CD14-positive monocyte (primary cell): ENCODE results near the gene C1orf105. TPM values are rescaled to one million over a fixed set of nuclear protein-coding genes. Genes with fewer than 3 reads are reported as not detected.

Experiments used
- DNase-seq, 3 donors: peaks; one replicate each; pipeline ENCODE4 v3.0.0-alpha.2; 2011 to 2022
- H2AFZ ChIP-seq: 2 replicates; pipeline ENCODE4 v1.6.0; 2012; ENCODE audit warnings: mild to moderate bottlenecking, low read depth, low read length, inconsistent platforms; ENCODE audit not compliant: insufficient read depth, poor library complexity, severe bottlenecking
- H3K27ac ChIP-seq, 2 donors: 1 replicate in 1 of 2; 2 replicates in 1 of 2; pipeline ENCODE4 v1.5.1; 2012 to 2013; ENCODE audit warnings: low read length in 2 of 2, control low read depth in 1 of 2, inconsistent platforms in 1 of 2, low read depth in 1 of 2, mild to moderate bottlenecking in 1 of 2
- H3K27me3 ChIP-seq, 2 donors: one replicate each; pipeline versions ENCODE4 v1.6.0 to v1.6.1; 2011 to 2013; ENCODE audit warnings: low read length in 2 of 2; ENCODE audit not compliant: control insufficient read depth in 2 of 2, insufficient read depth in 2 of 2
- H3K36me3 ChIP-seq, 2 donors: replicated peaks in 1 of 2; 1 replicate in 1 of 2; 2 replicates in 1 of 2; pipeline versions ENCODE4 v1.5.1 to v1.6.1; 2012 to 2013; ENCODE audit warnings: low read length in 2 of 2, control low read depth in 1 of 2, inconsistent platforms in 1 of 2, mild to moderate bottlenecking in 1 of 2; ENCODE audit not compliant: insufficient read depth in 2 of 2, control insufficient read depth in 1 of 2
- H3K4me1 ChIP-seq, 2 donors: 1 replicate in 1 of 2; 2 replicates in 1 of 2; pipeline versions ENCODE4 v1.5.1 to v1.6.1; 2012 to 2013; ENCODE audit warnings: low read length in 2 of 2, control low read depth in 1 of 2, inconsistent platforms in 1 of 2, mild to moderate bottlenecking in 1 of 2, moderate library complexity in 1 of 2; ENCODE audit not compliant: insufficient read depth in 2 of 2, control insufficient read depth in 1 of 2
- H3K4me2 ChIP-seq: replicated peaks from 2 replicates; pipeline ENCODE3; 2012; ENCODE audit warnings: low read length, moderate library complexity, mild to moderate bottlenecking; ENCODE audit not compliant: poor library complexity, severe bottlenecking; ENCODE audit errors: extremely low read depth
- H3K4me3 ChIP-seq, 3 experiments: fragments of 200-600 bp in 1 of 3; sonication (generic) in 1 of 3; replicated peaks in 1 of 3; 1 replicate in 2 of 3; 2 replicates in 1 of 3; pipeline ENCODE4 v1.5.1; 2011 to 2013; ENCODE audit warnings: low read length in 3 of 3, mild to moderate bottlenecking in 3 of 3, control low read depth in 2 of 3, low read depth in 2 of 3, inconsistent platforms in 1 of 3, moderate library complexity in 1 of 3
- H3K79me2 ChIP-seq: 2 replicates; pipeline ENCODE4 v1.6.0; 2012; ENCODE audit warnings: mild to moderate bottlenecking, control low read depth, inconsistent platforms, low read length, moderate library complexity; ENCODE audit not compliant: insufficient read depth
- H3K9ac ChIP-seq: 2 replicates; pipeline ENCODE4 v1.6.0; 2017; ENCODE audit warnings: low read length, mild to moderate bottlenecking; ENCODE audit not compliant: insufficient read depth, poor library complexity, severe bottlenecking
- H3K9me3 ChIP-seq, 2 donors: replicated peaks in 1 of 2; 1 replicate in 1 of 2; 2 replicates in 1 of 2; pipeline versions ENCODE4 v1.5.1 to v1.6.1; 2012 to 2013; ENCODE audit warnings: low read length in 2 of 2, control low read depth in 1 of 2; ENCODE audit not compliant: control insufficient read depth in 1 of 2, insufficient read depth in 1 of 2
- H4K20me1 ChIP-seq: 2 replicates; pipeline ENCODE4 v1.6.0; 2012; ENCODE audit warnings: mild to moderate bottlenecking, low read length, control low read depth, moderate library complexity; ENCODE audit not compliant: insufficient read depth
- H3K27ac Mint-ChIP-seq, 7 donors: one replicate each; pipeline ENCODE4 v1.8.0; 2020; ENCODE audit warnings: mild to moderate bottlenecking in 7 of 7, mixed read lengths in 7 of 7, moderate library complexity in 6 of 7, inconsistent platforms in 2 of 7
- H3K27me3 Mint-ChIP-seq, 3 donors: one replicate each; pipeline ENCODE4 v1.8.0; 2021 to 2022; ENCODE audit warnings: low read depth in 3 of 3, mild to moderate bottlenecking in 3 of 3, mixed read lengths in 3 of 3, moderate library complexity in 3 of 3, inconsistent platforms in 1 of 3
- H3K36me3 Mint-ChIP-seq, 2 donors: one replicate each; pipeline ENCODE4 v1.8.0; 2020; ENCODE audit warnings: mixed read lengths in 2 of 2, inconsistent platforms in 1 of 2, mild to moderate bottlenecking in 1 of 2
- H3K4me1 Mint-ChIP-seq: one replicate; pipeline ENCODE4 v1.8.0; 2020; ENCODE audit warnings: mild to moderate bottlenecking, mixed read lengths
- H3K4me3 Mint-ChIP-seq, 2 donors: one replicate each; pipeline ENCODE4 v1.8.0; 2020; ENCODE audit warnings: mild to moderate bottlenecking in 2 of 2, mixed read lengths in 2 of 2, moderate library complexity in 1 of 2
- H3K9me3 Mint-ChIP-seq, 7 donors: one replicate each; pipeline ENCODE4 v1.8.0; 2020 to 2022; ENCODE audit warnings: mixed read lengths in 7 of 7, mild to moderate bottlenecking in 6 of 7, moderate library complexity in 6 of 7, inconsistent platforms in 2 of 7
- WGBS: methylation state at CpG from one replicate; pipeline ENCODE4 v1.1.5; 2013; ENCODE audit warnings: missing lambda C conversion rate; ENCODE audit not compliant: insufficient coverage; 5-methylcytosine and 5-hydroxymethylcytosine counted together
- intact Hi-C, 2 donors: fragments of 100-400 bp; cut with micrococcal nuclease; formaldehyde crosslinking; loops; one replicate each; pipeline versions ENCODE4 v1.15.0 to v1.15.1; 2023
- polyA plus RNA-seq, 3 donors: library from polyadenylated mRNA; depleted of rRNA in 1 of 3; unstranded in 2 of 3; stranded (reverse) in 1 of 3; fragments of 300-500 nt in 2 of 3; fragments of >200 nt in 1 of 3; fragmentation: Illumina TruSeq in 2 of 3; gene quantifications; 1 replicate in 2 of 3; 2 replicates in 1 of 3; pipeline ENCODE4 v1.2.3, GENCODE V29; 2012 to 2021
- TF ChIP-seq, protein P1 (sequence below): fragments of 200-600 bp; IDR thresholded peaks from one replicate; pipeline ENCODE4 v1.8.0; 2022; ENCODE audit warnings: antibody characterized with exemption, mild to moderate bottlenecking

The C1orf105 gene
- polyA plus RNA-seq, 3 donors = not detected

GRCh38 chr1:172482044-172482443 is 61.6 kb downstream of the C1orf105 start:
- intact Hi-C loops = no loop called here
- TF ChIP-seq, protein P1, sequence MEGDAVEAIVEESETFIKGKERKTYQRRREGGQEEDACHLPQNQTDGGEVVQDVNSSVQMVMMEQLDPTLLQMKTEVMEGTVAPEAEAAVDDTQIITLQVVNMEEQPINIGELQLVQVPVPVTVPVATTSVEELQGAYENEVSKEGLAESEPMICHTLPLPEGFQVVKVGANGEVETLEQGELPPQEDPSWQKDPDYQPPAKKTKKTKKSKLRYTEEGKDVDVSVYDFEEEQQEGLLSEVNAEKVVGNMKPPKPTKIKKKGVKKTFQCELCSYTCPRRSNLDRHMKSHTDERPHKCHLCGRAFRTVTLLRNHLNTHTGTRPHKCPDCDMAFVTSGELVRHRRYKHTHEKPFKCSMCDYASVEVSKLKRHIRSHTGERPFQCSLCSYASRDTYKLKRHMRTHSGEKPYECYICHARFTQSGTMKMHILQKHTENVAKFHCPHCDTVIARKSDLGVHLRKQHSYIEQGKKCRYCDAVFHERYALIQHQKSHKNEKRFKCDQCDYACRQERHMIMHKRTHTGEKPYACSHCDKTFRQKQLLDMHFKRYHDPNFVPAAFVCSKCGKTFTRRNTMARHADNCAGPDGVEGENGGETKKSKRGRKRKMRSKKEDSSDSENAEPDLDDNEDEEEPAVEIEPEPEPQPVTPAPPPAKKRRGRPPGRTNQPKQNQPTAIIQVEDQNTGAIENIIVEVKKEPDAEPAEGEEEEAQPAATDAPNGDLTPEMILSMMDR = no peak
- H3K27ac Mint-ChIP-seq = no peak overlapping the region
- WGBS = no CpG with 5 or more reads among the region's 1 CpG
- no peaks in the 10 kb centered on the region for H3K36me3 Mint-ChIP-seq
- H2AFZ ChIP-seq = no peak overlapping the region
- H3K4me1 Mint-ChIP-seq = peaks cover 18% of the 10 kb centered on the region
- H3K4me2 ChIP-seq = no peak overlapping the region
- H3K27me3 Mint-ChIP-seq = peaks cover 0 to 1% (median 0%) of the 10 kb centered on the region in 3 donors
- peaks cover 0 to 8% (median 3%) of the 10 kb centered on the region in 7 donors for H3K9me3 Mint-ChIP-seq
- H3K4me3 Mint-ChIP-seq = no peak overlapping the region
- no peaks in the 10 kb centered on the region for H3K27me3 ChIP-seq
- no peak overlapping the region for H3K4me3 ChIP-seq
- no peaks in the 10 kb centered on the region for H3K79me2 ChIP-seq
- H3K4me1 ChIP-seq = peaks cover 7 to 8% of the 10 kb centered on the region in 2 donors
- H4K20me1 ChIP-seq = no peaks in the 10 kb centered on the region
- H3K9ac ChIP-seq = no peak overlapping the region
- no peak overlapping the region for H3K27ac ChIP-seq
- H3K36me3 ChIP-seq = no peaks in the 10 kb centered on the region
- no peak for DNase-seq
- H3K9me3 ChIP-seq = peaks cover 0 to 4% of the 10 kb centered on the region in 2 donors

- Histone ChIP-seq H3K4me3 (no peak overlapping the region), H3K79me2 (no peaks in the 10 kb centered on the region), H3K9me3 (peaks cover 0 to 4% of the 10 kb centered on the region in 2 donors), H3K27me3 (no peaks in the 10 kb centered on the region), H4K20me1 (no peaks in the 10 kb centered on the region), H3K27ac (no peak overlapping the region), H3K4me2 (no peak overlapping the region), H3K9ac (no peak overlapping the region), H3K36me3 (no peaks in the 10 kb centered on the region), H2AFZ (no peak overlapping the region), H3K4me1 (peaks cover 7 to 14% of the 10 kb centered on the region in 2 donors)
- H3K9me3 Mint-ChIP-seq = peaks cover 0 to 5% (median 2%) of the 10 kb centered on the region in 7 donors
- H3K27ac Mint-ChIP-seq = no peak overlapping the region
- H3K36me3 Mint-ChIP-seq = no peaks in the 10 kb centered on the region
- peaks cover 19% of the 10 kb centered on the region for H3K4me1 Mint-ChIP-seq
- H3K27me3 Mint-ChIP-seq = peaks cover 0 to 1% (median 0%) of the 10 kb centered on the region in 3 donors
- DNase-seq = no peak
- TF ChIP-seq, protein P1 = no peak
- H3K4me3 Mint-ChIP-seq = no peak overlapping the region
- intact Hi-C loops = no loop called here
Observed at GRCh38 chr1:172483448-172483847, 63.0 kb downstream of the C1orf105 start.
